ENCODE measurements around the gene ZNF497.

DNA sequence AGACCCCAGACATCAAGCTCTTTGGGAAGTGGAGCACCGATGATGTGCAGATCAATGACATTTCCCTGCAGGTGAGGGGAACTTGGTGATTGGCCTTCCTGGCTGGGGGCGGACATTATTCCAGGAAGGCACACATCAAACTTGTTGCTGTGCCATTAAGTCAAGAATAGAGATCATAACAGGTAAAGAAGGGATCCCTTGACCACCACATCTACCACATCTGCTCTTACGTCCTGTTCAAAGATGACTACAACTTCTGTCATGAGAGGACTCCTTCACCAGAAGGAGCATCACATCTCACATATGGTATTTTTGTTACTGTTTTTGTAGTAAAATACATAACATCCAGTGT, 25.6 kb upstream of the ZNF497 start:
- TF ChIP-seq ZNF724P (CRISPR knock-in tag; IDR thresholded peaks at IDR 0.05; ENCODE audit: borderline replicate concordance) (no peak), POLR2A (IDR thresholded peaks at IDR 0.05; ENCODE audit: insufficient read depth in 1 of 2, low read depth in 2 of 2, low read length in 2 of 2) (no peak), POLR2AphosphoS5 (IDR thresholded peaks at IDR 0.05; ENCODE audit: low read depth, low read length) (no peak), ARNTL (CRISPR knock-in tag; IDR thresholded peaks at IDR 0.05) (no peak), RAD51 (IDR thresholded peaks at IDR 0.05; ENCODE audit: borderline replicate concordance) (no peak), ZNF883 (CRISPR knock-in tag; IDR thresholded peaks at IDR 0.05; ENCODE audit: not compliant biosample characterization) (no peak), ZBTB7B (CRISPR knock-in tag; IDR thresholded peaks at IDR 0.05) (no peak), YY1 (IDR thresholded peaks at IDR 0.05; ENCODE audit: insufficient read depth, insufficient replicate concordance, low read depth, low read length) (no peak), PCBP2 (optimal IDR thresholded peaks at IDR 0.05; ENCODE audit: low read depth, low read length, poor library complexity, severe bottlenecking) (no peak), CBX5 (CRISPR knock-in tag; IDR thresholded peaks at IDR 0.05; ENCODE audit: borderline replicate concordance) (no peak)
- TF ChIP-seq, protein P1, sequence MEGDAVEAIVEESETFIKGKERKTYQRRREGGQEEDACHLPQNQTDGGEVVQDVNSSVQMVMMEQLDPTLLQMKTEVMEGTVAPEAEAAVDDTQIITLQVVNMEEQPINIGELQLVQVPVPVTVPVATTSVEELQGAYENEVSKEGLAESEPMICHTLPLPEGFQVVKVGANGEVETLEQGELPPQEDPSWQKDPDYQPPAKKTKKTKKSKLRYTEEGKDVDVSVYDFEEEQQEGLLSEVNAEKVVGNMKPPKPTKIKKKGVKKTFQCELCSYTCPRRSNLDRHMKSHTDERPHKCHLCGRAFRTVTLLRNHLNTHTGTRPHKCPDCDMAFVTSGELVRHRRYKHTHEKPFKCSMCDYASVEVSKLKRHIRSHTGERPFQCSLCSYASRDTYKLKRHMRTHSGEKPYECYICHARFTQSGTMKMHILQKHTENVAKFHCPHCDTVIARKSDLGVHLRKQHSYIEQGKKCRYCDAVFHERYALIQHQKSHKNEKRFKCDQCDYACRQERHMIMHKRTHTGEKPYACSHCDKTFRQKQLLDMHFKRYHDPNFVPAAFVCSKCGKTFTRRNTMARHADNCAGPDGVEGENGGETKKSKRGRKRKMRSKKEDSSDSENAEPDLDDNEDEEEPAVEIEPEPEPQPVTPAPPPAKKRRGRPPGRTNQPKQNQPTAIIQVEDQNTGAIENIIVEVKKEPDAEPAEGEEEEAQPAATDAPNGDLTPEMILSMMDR (CRISPR knock-in tag; IDR thresholded peaks at IDR 0.05): no peak
- TF ChIP-seq, protein P2, sequence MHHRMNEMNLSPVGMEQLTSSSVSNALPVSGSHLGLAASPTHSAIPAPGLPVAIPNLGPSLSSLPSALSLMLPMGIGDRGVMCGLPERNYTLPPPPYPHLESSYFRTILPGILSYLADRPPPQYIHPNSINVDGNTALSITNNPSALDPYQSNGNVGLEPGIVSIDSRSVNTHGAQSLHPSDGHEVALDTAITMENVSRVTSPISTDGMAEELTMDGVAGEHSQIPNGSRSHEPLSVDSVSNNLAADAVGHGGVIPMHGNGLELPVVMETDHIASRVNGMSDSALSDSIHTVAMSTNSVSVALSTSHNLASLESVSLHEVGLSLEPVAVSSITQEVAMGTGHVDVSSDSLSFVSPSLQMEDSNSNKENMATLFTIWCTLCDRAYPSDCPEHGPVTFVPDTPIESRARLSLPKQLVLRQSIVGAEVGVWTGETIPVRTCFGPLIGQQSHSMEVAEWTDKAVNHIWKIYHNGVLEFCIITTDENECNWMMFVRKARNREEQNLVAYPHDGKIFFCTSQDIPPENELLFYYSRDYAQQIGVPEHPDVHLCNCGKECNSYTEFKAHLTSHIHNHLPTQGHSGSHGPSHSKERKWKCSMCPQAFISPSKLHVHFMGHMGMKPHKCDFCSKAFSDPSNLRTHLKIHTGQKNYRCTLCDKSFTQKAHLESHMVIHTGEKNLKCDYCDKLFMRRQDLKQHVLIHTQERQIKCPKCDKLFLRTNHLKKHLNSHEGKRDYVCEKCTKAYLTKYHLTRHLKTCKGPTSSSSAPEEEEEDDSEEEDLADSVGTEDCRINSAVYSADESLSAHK (CRISPR knock-in tag; IDR thresholded peaks at IDR 0.05; ENCODE audit: borderline replicate concordance): no peak
- TF ChIP-seq, protein P3, sequence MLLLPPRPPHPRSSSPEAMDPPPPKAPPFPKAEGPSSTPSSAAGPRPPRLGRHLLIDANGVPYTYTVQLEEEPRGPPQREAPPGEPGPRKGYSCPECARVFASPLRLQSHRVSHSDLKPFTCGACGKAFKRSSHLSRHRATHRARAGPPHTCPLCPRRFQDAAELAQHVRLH (CRISPR knock-in tag; IDR thresholded peaks at IDR 0.05; ENCODE audit: borderline replicate concordance, low read depth): no peak
